ENCODE results near the gene TXN2. TPM values are rescaled to one million over a fixed set of nuclear protein-coding genes. Genes with fewer than 3 reads are reported as not detected.
A peak's percentile ranks its signal among the peaks of the same experiment; 100 is the strongest.
"Not testable (repeated sequence)": the region's sequence is repeated elsewhere in the genome, so short reads cannot be mapped to it uniquely, and the experiment has no call there.

Gene TXN2
- total RNA-seq, 4 donors from 2014 or later: 64.9 to 122 (median 86.0) TPM

GRCh38 chr22:36452250-36452977 lies 29.0 kb downstream of the TXN2 start:
- Histone ChIP-seq H3K27me3 (no peaks in the 10 kb centered on the region), H3K4me3 (no peak overlapping the region), H3K36me3 (no peaks in the 10 kb centered on the region), H3K27ac (peak overlapping the region; percentile 91 to 98 (median 92)), H3K4me1 (peaks cover 22 to 50% of the 10 kb centered on the region in 2 donors), H3K9me3 (no peaks in the 10 kb centered on the region)
- intact Hi-C loops (cut with DNase I; ENCODE audit: low total_unique reads) (no loop called here), in situ Hi-C loops (cut with MboI; ENCODE audit: low sequenced_read_pairs in 4 of 4) (no loop called here)
- TF ChIP-seq CTCF (IDR thresholded peaks at IDR 0.05 in 4 of 5, conservative IDR thresholded peaks at IDR 0.05 in 1 of 5) (no peak), POLR2A (IDR thresholded peaks at IDR 0.05) (no peak)
- ATAC-seq: no peak
- no peak for DNase-seq

GRCh38 chr22:36450923-36451322 lies 30.5 kb downstream of the TXN2 start:
- intact Hi-C loops (cut with DNase I; ENCODE audit: low total_unique reads): loop anchor here (2.0 kb wide), 1 partner anchor 62 kb away; no protein-coding TSS in a partner anchor
- DNase-seq; H3K36me3 ChIP-seq; ATAC-seq; H3K4me3 ChIP-seq; in situ Hi-C loops (cut with MboI; ENCODE audit: low sequenced_read_pairs in 4 of 4); H3K27me3 ChIP-seq; H3K9me3 ChIP-seq: not testable (repeated sequence)
- Histone ChIP-seq H3K4me1 (peaks cover 22 to 41% of the 10 kb centered on the region in 2 donors), H3K27ac (peak overlapping the region; percentile 91 to 98 (median 92))

- DNase-seq (no peak), ATAC-seq (no peak)
- Histone ChIP-seq H3K27me3 (no peaks in the 10 kb centered on the region), H3K36me3 (no peaks in the 10 kb centered on the region), H3K4me1 (peaks cover 15 to 34% of the 10 kb centered on the region in 2 donors), H3K9me3 (no peaks in the 10 kb centered on the region), H3K27ac (peak overlapping the region; percentile 31 to 98 (median 80)), H3K4me3 (no peak overlapping the region)
- TF ChIP-seq POLR2A (IDR thresholded peaks at IDR 0.05): no peak
- no peak for TF ChIP-seq CTCF (IDR thresholded peaks at IDR 0.05 in 4 of 5, conservative IDR thresholded peaks at IDR 0.05 in 1 of 5)
- in situ Hi-C loops (cut with MboI; ENCODE audit: low sequenced_read_pairs in 4 of 4): loop anchor here in 1 of 4 donors (10.0 kb wide), 1 partner anchor 55 kb away; no protein-coding TSS in a partner anchor
- intact Hi-C loops (cut with DNase I; ENCODE audit: low total_unique reads): loop anchor here (2.0 kb wide), 1 partner anchor 61 kb away; no protein-coding TSS in a partner anchor
These were observed 31.8 kb downstream of the TXN2 start for GRCh38 chr22:36449596-36450175.

- TF ChIP-seq CTCF (IDR thresholded peaks at IDR 0.05 in 4 of 5, conservative IDR thresholded peaks at IDR 0.05 in 1 of 5) (no peak), POLR2A (IDR thresholded peaks at IDR 0.05) (no peak)
- no peaks in the 10 kb centered on the region for H3K27me3 ChIP-seq
- ATAC-seq (no peak), DNase-seq (no peak)
- peaks cover 15 to 25% of the 10 kb centered on the region in 2 donors for H3K4me1 ChIP-seq
- no peak overlapping the region for H3K4me3 ChIP-seq
- intact Hi-C loops (cut with DNase I; ENCODE audit: low total_unique reads) (no loop called here), in situ Hi-C loops (cut with MboI; ENCODE audit: low sequenced_read_pairs in 4 of 4) (loop anchor here in 1 of 4 donors (10.0 kb wide), 1 partner anchor 53 kb away; no protein-coding TSS in a partner anchor)
- no peaks in the 10 kb centered on the region for H3K36me3 ChIP-seq
- no peaks in the 10 kb centered on the region for H3K9me3 ChIP-seq
- H3K27ac ChIP-seq: no peak overlapping the region
These were observed 33.8 kb downstream of the TXN2 start for GRCh38 chr22:36447632-36448031.

GRCh38 chr22:36445158-36445668 lies 36.2 kb downstream of the TXN2 start:
- intact Hi-C loops (cut with DNase I; ENCODE audit: low total_unique reads) (no loop called here), in situ Hi-C loops (cut with MboI; ENCODE audit: low sequenced_read_pairs in 4 of 4) (loop anchor here in 1 of 4 donors (10.0 kb wide), 1 partner anchor 50 kb away; no protein-coding TSS in a partner anchor)
- H3K9me3 ChIP-seq: no peaks in the 10 kb centered on the region
- H3K4me1 ChIP-seq: peaks cover 0 to 6% of the 10 kb centered on the region in 2 donors
- ATAC-seq: peak in 1 of 2 donors; percentile 37
- no peaks in the 10 kb centered on the region for H3K36me3 ChIP-seq
- H3K27ac ChIP-seq: peak overlapping the region in 3 of 4 donors; percentile 22 to 53 (median 39)
- no peaks in the 10 kb centered on the region for H3K27me3 ChIP-seq
- TF ChIP-seq CTCF (IDR thresholded peaks at IDR 0.05 in 4 of 5, conservative IDR thresholded peaks at IDR 0.05 in 1 of 5) (no peak), POLR2A (IDR thresholded peaks at IDR 0.05) (no peak)
- no peak for DNase-seq
- H3K4me3 ChIP-seq: no peak overlapping the region
